Thymus (tissue), 11 donors: ENCODE results near the gene OLFM3. TPM values are rescaled to one million over a fixed set of nuclear protein-coding genes. Genes with fewer than 3 reads are reported as not detected.

Experiments used
- DNase-seq, 9 donors: peaks; one replicate each; pipeline ENCODE4 v3.0.0-alpha.2; 2013; ENCODE audit warnings: low spot score in 9 of 9, low read depth in 6 of 9, missing footprints in 1 of 9
- H3K27ac ChIP-seq, 2 donors: one replicate each; pipeline ENCODE4 v1.5.1; 2013; ENCODE audit warnings: control low read depth in 1 of 2, low read depth in 1 of 2, low read length in 1 of 2, mild to moderate bottlenecking in 1 of 2, moderate library complexity in 1 of 2
- H3K27me3 ChIP-seq, 2 donors: one replicate each; pipeline ENCODE4 v1.5.1; 2013; ENCODE audit warnings: low read length in 1 of 2; ENCODE audit not compliant: control insufficient read depth in 2 of 2, insufficient read depth in 1 of 2
- H3K36me3 ChIP-seq, 2 donors: one replicate each; pipeline ENCODE4 v1.5.1; 2013; ENCODE audit warnings: low read length in 1 of 2, mild to moderate bottlenecking in 1 of 2, moderate library complexity in 1 of 2; ENCODE audit not compliant: control insufficient read depth in 2 of 2, insufficient read depth in 2 of 2
- H3K4me1 ChIP-seq, 2 donors: one replicate each; pipeline ENCODE4 v1.5.1; 2013; ENCODE audit warnings: low read length in 2 of 2; ENCODE audit not compliant: control insufficient read depth in 2 of 2, insufficient read depth in 2 of 2
- H3K4me3 ChIP-seq, 2 donors: one replicate each; pipeline ENCODE4 v1.5.1; 2013; ENCODE audit warnings: low read length in 2 of 2, control low read depth in 1 of 2, mild to moderate bottlenecking in 1 of 2
- H3K9me3 ChIP-seq, 2 donors: one replicate each; pipeline ENCODE4 v1.5.1; 2013; ENCODE audit warnings: low read length in 1 of 2, mild to moderate bottlenecking in 1 of 2; ENCODE audit not compliant: control insufficient read depth in 2 of 2, insufficient read depth in 1 of 2
- WGBS: extraction: QIAGEN DNeasy Blood & Tissue Kit; methylation state at CpG from one replicate; pipeline ENCODE4 v1.1.7; 2013; 5-methylcytosine and 5-hydroxymethylcytosine counted together
- polyA plus RNA-seq: library from polyadenylated mRNA; stranded (reverse); fragments of 200-250 nt; gene quantifications from one replicate; pipeline ENCODE4 v1.2.3, GENCODE V29; 2013
- total RNA-seq: library from RNA; stranded (reverse); fragments of 120-200 nt; gene quantifications from one replicate; pipeline ENCODE4 v1.2.4, GENCODE V29; 2013
- donor health status: healthy.

OLFM3 gene
- total and polyA plus RNA-seq, 2 donors = 0.07 to 0.90 TPM

GRCh38 chr1:101964708-101965107 lies 32.0 kb downstream of the OLFM3 start:
- no peaks in the 10 kb centered on the region for H3K9me3 ChIP-seq
- H3K4me3 ChIP-seq = no peak overlapping the region
- no peaks in the 10 kb centered on the region for H3K4me1 ChIP-seq
- H3K27me3 ChIP-seq = no peaks in the 10 kb centered on the region
- H3K27ac ChIP-seq = no peak overlapping the region
- no peak for DNase-seq
- no peaks in the 10 kb centered on the region for H3K36me3 ChIP-seq
- WGBS = 0% methylated on average over 1 of the region's 1 CpG

DNA sequence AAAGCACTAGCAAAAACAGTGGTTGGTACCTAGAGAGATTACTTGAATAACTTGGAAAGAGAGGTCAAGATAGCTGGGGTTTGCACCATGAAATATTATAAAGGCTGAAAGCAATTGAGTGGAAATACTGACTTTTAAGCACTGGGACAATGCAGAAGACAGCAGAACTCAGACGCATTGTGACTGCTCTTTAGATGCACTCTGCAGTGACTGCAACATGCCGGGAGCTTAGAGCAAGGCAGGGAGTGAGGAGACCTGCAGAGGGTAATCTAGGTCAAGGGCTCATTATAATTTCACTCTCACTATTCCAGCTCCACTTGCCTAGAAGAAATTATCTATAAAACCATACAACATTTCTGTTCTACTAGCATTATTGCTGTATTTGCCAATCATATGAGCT lies 36.6 kb downstream of the OLFM3 start:
- WGBS = 96% methylated on average over 2 of the region's 2 CpGs
- no peak for DNase-seq
- no peaks in the 10 kb centered on the region for H3K9me3 ChIP-seq

DNA sequence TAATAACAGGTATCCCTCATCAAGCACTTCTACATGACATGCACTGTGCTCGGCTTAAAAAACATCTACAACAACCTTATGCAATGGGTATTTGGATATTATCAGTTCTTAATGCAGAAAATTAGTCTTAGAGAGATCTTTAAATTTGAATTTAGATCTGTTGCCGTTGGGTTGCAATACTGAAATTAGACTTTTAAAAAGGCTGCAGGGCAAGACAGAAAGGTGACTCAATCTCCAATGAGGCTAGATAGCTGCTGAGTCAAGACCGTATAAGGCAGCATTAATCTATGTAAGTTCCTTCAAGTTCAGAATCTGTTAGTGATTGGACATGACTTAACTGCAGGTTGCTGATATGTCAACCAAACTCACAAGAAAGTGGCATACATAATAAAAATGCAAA lies 37.3 kb downstream of the OLFM3 start:
- no peaks in the 10 kb centered on the region for H3K27me3 ChIP-seq
- DNase-seq = no peak
- H3K36me3 ChIP-seq = no peaks in the 10 kb centered on the region
- no peak overlapping the region for H3K4me3 ChIP-seq
- 98% methylated on average over 3 of the region's 3 CpGs for WGBS
- no peaks in the 10 kb centered on the region for H3K9me3 ChIP-seq
- H3K4me1 ChIP-seq = no peaks in the 10 kb centered on the region
- no peak overlapping the region for H3K27ac ChIP-seq

More for the DNA sequence above, 36.6 kb downstream of the OLFM3 start:
- H3K27me3 ChIP-seq = no peaks in the 10 kb centered on the region
- H3K27ac ChIP-seq = no peak overlapping the region
- H3K4me3 ChIP-seq = no peak overlapping the region
- H3K36me3 ChIP-seq = no peaks in the 10 kb centered on the region
- H3K4me1 ChIP-seq = no peaks in the 10 kb centered on the region

- Histone ChIP-seq H3K4me3 (no peak overlapping the region), H3K27me3 (no peaks in the 10 kb centered on the region), H3K36me3 (no peaks in the 10 kb centered on the region), H3K9me3 (no peaks in the 10 kb centered on the region), H3K27ac (no peak overlapping the region), H3K4me1 (no peaks in the 10 kb centered on the region)
- no peak for DNase-seq
These were observed 39.0 kb downstream of the OLFM3 start for GRCh38 chr1:101957771-101958170.

DNA sequence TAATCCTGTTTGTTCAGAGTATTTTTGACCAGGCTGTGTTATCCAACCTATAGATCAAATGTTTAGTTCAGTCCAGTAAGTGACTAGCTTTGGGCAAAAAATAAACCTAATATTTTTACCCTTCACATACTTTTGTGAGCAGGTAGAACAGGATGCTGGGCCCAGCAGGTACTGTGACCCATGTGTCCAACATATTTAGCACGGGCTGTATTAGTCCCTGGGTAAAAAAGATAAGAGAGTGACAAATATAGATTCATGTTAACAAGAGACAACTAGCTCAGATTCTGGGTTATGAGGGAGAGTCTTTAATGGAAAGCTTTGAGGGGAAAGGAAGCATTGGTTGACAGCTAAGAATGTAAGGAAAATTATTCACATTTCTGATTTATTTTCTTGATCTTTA lies 43.1 kb downstream of the OLFM3 start:
- Histone ChIP-seq H3K4me3 (no peak overlapping the region), H3K27me3 (no peaks in the 10 kb centered on the region), H3K4me1 (no peaks in the 10 kb centered on the region), H3K36me3 (no peaks in the 10 kb centered on the region), H3K9me3 (no peaks in the 10 kb centered on the region), H3K27ac (no peak overlapping the region)
- DNase-seq = no peak
- WGBS = 86% methylated on average over 1 of the region's 1 CpG

DNA sequence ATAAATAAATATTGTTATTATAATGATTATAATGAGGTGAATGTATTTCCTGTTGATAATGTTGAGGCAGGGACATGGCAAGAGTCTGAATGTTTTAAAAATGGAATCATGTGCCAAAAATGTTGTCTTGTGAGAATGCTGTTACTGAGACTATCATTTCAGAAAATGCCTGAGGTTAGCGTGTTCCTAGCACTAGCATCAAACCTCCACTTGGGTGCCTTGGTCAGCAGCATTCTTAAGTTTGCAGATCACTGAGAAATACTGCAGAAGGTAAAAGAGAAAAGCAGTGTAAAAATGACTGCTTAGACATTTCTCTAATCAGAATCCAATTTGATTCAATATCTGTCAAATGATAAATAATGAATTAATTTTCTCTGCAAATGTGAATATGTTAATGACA lies 50.8 kb downstream of the OLFM3 start:
- no peak for DNase-seq
- 96% methylated on average over 1 of the region's 1 CpG for WGBS
- H3K27ac ChIP-seq = no peak overlapping the region

DNA sequence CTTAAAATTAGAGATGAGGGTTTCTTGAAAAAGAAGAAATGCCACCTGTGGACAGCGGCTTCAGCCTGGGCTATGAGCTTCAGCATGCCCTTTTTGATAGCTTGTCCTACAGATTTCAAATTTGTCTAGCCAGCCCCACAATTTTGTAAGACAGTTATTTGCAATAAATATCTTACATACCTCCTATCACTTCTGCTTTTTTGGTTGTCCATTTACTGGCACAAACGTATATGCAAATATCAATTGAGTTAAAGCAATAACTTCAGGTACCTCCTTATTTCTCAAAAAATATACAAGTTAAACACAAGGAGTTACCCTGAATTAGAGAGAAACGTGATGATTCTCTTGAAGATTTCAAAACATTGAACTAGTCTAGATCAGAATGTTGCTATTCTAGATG lies 53.5 kb downstream of the OLFM3 start:
- no peak for DNase-seq
- H3K9me3 ChIP-seq = no peaks in the 10 kb centered on the region
- 62% methylated on average over 3 of the region's 3 CpGs for WGBS

More for the DNA sequence above, 50.8 kb downstream of the OLFM3 start:
- Histone ChIP-seq H3K36me3 (no peaks in the 10 kb centered on the region), H3K4me1 (no peaks in the 10 kb centered on the region), H3K27me3 (no peaks in the 10 kb centered on the region), H3K9me3 (no peaks in the 10 kb centered on the region), H3K4me3 (no peak overlapping the region)

DNA sequence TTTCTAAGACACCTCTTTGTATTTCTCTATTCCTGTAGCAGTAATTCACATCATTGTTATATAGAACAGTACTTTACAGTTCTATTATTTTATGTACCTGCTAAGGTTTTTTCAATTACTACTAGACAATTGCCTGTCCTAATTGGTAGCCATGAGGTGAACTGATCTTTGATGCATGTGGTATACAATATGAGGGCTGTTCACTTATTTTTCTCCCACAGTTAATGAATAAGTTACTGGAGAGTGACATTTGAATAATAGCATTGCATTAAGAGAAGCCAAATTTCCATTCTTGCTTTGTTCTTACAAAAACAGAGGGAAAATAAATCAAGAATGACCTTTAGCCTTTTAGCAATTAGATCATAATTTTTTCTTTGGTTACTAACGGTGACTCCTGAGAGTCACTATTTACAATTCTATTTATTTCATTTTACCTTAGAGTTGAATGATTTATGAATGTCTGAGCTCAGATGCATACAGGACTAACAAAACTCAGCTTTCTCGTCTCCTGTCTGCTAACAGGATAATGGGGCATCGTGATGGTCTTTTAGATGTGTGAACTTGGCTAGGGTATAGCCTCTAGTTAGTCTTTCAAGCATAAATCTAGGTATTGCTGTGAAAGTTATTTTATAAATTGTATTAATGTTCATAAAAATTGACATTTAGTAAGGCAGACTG lies 54.1 kb downstream of the OLFM3 start:
- Histone ChIP-seq H3K36me3 (no peaks in the 10 kb centered on the region), H3K4me3 (no peak overlapping the region), H3K9me3 (no peaks in the 10 kb centered on the region), H3K4me1 (no peaks in the 10 kb centered on the region), H3K27ac (no peak overlapping the region), H3K27me3 (no peaks in the 10 kb centered on the region)
- 94% methylated on average over 3 of the region's 3 CpGs for WGBS
- no peak for DNase-seq

More for the DNA sequence above, 53.5 kb downstream of the OLFM3 start:
- Histone ChIP-seq H3K4me1 (no peaks in the 10 kb centered on the region), H3K4me3 (no peak overlapping the region), H3K36me3 (no peaks in the 10 kb centered on the region), H3K27me3 (no peaks in the 10 kb centered on the region), H3K27ac (no peak overlapping the region)

GRCh38 chr1:101938681-101939080 lies 58.0 kb downstream of the OLFM3 start:
- no peaks in the 10 kb centered on the region for H3K9me3 ChIP-seq
- H3K4me1 ChIP-seq = no peaks in the 10 kb centered on the region
- no peak overlapping the region for H3K4me3 ChIP-seq
- no peaks in the 10 kb centered on the region for H3K36me3 ChIP-seq
- H3K27ac ChIP-seq = no peak overlapping the region
- WGBS = 35% methylated on average over 1 of the region's 1 CpG
- no peaks in the 10 kb centered on the region for H3K27me3 ChIP-seq
- DNase-seq = no peak
